Stimulated activated CD4-positive, alpha-beta T cell treated with anti-CD3 and anti-CD28 coated beads, Interleukin-1b, Interleukin-23, amount 100 ng/mL, for 48 hours (primary cell): ENCODE measurements around the gene ACO2.

Experiments used
- DNase-seq: peaks from one replicate; pipeline ENCODE4 v3.0.0-alpha.2; 2020

Gene ACO2

GRCh38 chr22:41524809-41525449 is 56.0 kb downstream of the ACO2 start:
- DNase-seq, result peak; percentile 59

- DNase-seq, result no peak
Observed at GRCh38 chr22:41525450-41526225, 56.7 kb downstream of the ACO2 start.

GRCh38 chr22:41526226-41526829 is 57.4 kb downstream of the ACO2 start:
- no peak for DNase-seq

GRCh38 chr22:41526830-41527799 is 58.2 kb downstream of the ACO2 start:
- peak; percentile 57 for DNase-seq

- DNase-seq, result no peak
Observed at GRCh38 chr22:41528132-41528766, 59.3 kb downstream of the ACO2 start.

- no peak for DNase-seq
Observed at GRCh38 chr22:41528938-41529561, 60.1 kb downstream of the ACO2 start.

GRCh38 chr22:41530890-41531714 is 62.2 kb downstream of the ACO2 start:
- DNase-seq, result no peak

- no peak for DNase-seq
Observed at GRCh38 chr22:41531715-41532477, 63.0 kb downstream of the ACO2 start.

- peak; percentile 73 for DNase-seq
Observed at GRCh38 chr22:41532908-41533825, 64.2 kb downstream of the ACO2 start.

GRCh38 chr22:41534219-41534618 is 65.3 kb downstream of the ACO2 start:
- no peak for DNase-seq

GRCh38 chr22:41535244-41535643 is 66.3 kb downstream of the ACO2 start:
- no peak for DNase-seq

GRCh38 chr22:41537203-41537602 is 68.3 kb downstream of the ACO2 start:
- DNase-seq, result no peak

GRCh38 chr22:41538583-41538982 is 69.7 kb downstream of the ACO2 start:
- DNase-seq, result no peak

GRCh38 chr22:41539146-41540005 is 70.5 kb downstream of the ACO2 start:
- no peak for DNase-seq

- no peak for DNase-seq
Observed at GRCh38 chr22:41540006-41540315, 71.0 kb downstream of the ACO2 start.

GRCh38 chr22:41540365-41540764 is 71.4 kb downstream of the ACO2 start:
- no peak for DNase-seq

- DNase-seq, result no peak
Observed at GRCh38 chr22:41541484-41541883, 72.6 kb downstream of the ACO2 start.

GRCh38 chr22:41542224-41542623 is 73.3 kb downstream of the ACO2 start:
- DNase-seq, result no peak
